GM12872 (cell line): ENCODE results near the gene LMNTD2.

Experiments used
- CTCF ChIP-seq: IDR thresholded peaks from 3 replicates; pipeline ENCODE4 v1.5.1; 2011; ENCODE audit warnings: low read depth, mild to moderate bottlenecking, low read length, moderate library complexity; ENCODE audit not compliant: insufficient read depth

LMNTD2 gene

DNA sequence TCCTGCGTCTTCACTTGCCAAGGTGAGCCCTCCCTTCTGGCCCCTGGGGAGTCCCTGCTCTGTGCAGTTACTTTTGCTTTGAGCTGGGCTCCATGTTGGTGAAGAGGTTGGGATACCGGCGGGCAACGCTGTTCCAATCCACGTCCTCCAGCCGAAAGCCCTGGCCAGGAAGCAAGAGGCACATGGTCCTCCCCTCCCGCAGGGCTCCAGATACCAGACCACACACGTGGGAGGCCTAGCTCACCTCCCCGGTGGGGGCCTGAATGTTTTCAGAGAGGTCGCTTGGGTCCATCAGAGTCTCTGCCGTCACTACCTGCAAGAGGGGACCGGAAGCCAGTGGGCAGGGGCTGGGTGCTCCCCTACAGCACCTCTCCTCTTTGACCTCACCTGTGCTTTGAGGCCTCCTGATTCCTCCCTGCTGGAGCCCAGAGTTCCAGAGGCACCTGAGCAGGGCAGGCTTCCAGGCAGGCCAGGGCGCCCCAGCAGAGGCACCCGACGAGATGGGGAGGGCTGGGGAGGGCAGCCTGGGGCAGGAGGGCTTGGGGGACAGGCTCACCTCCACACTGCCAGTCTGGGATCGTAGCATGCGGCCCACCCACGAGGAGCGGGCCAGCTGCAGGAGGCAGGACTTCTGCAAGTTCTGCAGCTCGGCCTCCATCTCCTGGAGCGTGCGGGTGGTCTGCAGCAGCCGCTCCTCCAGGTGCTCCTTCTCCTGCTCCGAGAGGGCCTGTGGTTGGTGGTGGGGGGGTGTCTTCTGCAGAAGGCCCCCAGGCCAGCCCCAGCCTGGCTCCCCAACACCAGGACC lies 3.0 kb downstream of the LMNTD2 start:
- TF ChIP-seq CTCF: no peak

DNA sequence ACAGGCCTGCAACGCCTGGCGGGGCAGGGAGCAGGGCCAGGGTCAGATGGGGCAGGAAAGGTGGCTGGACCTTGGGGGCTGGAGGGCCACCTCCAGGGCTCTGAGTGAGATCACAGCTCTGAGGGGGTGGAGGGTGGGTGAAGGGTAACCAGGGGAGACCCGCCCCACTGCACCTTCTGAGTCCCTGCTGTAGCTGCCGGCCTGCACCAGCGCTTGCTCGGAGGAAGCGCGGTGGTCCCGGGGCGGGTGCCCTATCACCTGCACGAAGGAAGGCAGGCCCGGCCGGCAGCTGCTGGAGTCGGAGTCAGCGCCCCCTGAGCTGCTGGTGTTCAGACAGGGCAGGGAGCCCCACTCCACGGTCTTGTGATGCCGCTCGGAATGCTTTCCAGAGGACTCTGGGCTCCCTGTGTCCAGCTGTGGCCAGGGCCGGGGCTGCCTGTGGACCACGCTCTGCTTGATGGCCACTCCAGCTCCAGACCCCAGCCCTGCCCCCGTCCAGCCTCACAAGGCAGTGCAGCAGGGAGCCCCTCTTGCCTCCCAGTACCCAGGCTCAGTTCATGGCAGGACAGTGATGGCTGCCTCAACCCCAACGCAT lies 3.8 kb downstream of the LMNTD2 start:
- no peak for TF ChIP-seq CTCF

- no peak for TF ChIP-seq CTCF
Measured at GRCh38 chr11:555780-556661, 4.5 kb downstream of the LMNTD2 start.

DNA sequence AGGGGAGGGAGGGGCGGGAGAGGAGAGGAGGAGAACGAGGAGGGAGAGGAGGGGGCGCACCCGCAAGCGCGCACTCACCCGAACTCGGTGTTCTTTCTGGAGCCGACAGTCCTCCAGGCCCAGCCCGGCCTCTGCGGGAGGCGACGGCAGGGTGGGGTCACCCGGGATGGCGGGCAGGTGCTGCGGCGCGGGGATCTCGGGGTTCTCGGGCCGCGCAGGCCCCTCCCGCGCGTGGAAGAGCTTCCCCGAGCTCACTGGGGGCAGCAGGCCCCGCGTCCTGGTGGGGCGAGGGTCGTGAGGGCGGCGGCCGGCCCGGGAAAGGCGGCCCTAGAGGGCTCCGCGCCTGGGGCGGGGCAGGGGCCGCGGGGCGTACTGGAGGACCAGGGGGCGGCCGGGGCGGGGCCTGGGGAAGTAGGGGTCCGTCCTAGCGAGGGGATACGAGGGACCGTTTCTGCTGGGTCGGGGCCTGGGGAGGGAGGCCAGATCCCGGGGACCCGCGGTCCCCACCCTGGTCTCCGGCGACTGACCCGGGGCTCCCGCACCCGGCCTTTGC lies 5.2 kb downstream of the LMNTD2 start:
- no peak for TF ChIP-seq CTCF

DNA sequence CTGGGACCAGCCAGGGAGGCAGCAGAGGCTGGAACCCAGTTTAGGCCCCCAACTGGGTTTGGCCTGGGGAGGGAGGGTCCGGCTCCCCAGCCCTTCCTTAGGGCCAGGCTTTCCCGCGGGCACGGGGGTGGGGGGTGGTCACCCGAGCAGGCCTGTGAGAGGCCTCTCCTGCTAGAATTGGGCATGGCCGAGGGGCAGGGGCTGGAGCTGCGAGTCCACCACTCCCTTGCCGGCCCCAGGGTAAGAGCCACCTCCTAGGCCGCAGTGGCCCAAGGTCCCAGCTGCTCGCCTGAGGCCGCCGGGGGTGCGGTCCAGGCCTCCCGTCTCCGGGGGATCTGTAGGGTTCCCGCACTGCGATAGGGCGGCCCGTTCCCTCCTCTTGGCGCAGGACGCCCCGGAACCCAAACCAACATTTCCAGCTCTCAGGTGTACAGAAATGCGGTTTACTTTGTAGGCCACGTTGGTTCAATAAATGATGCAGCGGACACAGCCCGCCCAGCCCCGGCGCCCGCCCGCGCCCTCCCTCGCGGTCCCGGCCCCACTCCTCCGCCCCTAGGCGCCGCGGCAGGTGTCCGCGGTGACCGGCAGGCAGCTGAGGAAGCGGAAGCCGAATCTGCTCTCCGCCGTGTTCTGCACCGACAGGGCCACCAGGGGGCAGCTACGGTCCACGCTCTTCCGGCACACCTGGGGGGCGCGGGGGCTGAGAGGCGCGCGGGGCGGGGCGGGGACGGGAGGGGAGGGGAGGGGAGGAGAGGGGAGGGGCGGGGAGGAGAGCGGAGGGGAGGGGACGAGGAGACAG lies 5.9 kb downstream of the LMNTD2 start:
- peak; percentile 65 for TF ChIP-seq CTCF

DNA sequence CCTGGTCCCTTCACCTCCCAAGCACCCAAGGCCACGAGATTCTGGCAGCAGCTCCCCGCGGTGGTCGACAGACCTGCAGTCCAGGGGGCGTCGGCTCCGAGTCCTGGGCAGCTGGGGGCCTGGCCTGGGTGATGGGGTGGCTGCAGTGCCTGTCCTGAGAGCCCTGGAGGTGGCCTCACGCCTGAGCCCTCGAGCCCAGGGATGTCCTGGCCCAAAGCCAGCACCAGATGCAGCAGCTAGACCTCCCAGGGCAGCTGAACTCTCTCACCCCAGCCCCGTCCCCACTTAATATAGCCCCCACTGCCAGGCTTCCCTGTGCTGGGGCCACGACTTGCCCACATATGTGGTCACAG lies 6.6 kb downstream of the LMNTD2 start:
- no peak for TF ChIP-seq CTCF
